NCI-H446 treated with DMSO at 0.1 percent for 48 hours (cell line): ENCODE data around the gene CCDC171.

Experiments used
- DNase-seq: peaks from one replicate; lab custom pipeline; 2025; lab: John Stamatoyannopoulos, UW

The CCDC171 gene

DNA sequence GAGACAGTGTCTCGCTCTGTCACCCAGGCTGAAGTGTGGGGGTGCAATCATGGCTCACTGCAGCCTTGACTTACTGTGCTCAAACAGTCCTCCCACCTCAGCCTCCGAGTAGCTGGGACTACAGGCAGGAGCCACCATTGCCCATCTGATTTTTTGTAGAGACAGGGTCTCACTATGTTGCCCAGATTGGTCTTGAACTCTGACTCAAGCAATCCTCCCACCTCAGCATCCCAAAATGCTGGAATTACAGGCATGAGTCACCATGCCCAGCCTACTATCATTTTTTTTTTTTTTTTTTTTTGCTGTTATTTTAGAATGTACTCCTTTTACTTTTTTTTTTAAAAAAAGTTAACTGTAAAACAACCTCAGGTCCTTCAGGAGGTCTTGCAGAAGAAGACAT lies 449.0 kb downstream of the CCDC171 start:
- DNase-seq: no peak

DNA sequence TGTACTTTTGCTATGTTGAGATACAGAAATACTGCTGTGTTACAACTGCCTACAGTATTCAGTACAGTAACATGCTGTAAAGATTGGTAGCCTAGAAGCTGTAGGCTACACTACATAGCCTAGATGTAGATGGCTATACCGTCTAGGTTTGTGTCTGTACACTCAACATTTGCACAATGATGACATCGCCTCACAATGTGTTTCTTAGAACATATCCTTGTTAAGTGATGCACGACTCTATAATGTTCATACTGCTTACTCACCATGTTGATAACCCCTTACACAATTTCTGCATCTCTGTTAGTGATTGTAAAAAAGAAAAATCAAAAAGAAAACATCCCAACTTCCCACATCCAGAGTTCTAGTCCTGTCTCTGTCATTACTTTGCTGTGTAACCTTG lies 450.0 kb downstream of the CCDC171 start:
- DNase-seq: no peak

DNA sequence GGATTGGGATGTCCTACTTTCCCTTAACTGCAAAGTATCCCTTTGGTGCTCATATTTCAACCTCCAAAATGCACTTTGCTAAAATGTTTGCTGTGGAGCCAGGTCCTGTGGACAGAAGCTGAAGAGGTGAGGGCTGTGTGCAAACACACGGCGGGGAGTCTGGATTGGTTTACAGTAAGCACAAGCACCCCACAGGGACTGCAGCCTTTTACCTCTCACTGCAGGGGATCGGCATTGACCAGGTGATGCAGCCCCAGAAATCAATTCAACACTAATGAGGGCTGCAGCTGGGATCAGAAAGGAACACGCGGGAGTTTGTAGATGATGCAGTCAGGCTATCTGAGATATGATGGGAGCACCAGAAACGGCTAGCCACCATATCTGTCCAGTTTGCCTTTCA lies 450.9 kb downstream of the CCDC171 start:
- no peak for DNase-seq

DNA sequence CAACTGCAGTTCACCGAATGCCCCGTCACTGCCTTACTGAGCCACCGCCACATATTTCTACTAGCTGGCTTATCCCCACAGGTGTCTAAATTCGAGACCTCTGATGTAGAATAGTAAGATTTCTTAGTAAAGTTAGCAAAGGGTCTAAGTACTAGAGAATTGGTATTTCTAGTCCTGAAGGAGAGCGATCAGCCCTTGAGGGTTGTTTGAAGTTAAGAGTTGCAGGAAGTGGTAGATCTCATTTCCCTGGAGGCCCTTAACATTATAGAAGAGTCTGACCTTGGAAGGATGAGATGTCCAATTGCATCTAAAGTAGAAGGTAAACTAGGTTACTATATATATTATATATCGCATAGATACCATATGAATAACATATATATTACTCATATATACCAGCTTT lies 451.8 kb downstream of the CCDC171 start:
- DNase-seq: no peak

DNA sequence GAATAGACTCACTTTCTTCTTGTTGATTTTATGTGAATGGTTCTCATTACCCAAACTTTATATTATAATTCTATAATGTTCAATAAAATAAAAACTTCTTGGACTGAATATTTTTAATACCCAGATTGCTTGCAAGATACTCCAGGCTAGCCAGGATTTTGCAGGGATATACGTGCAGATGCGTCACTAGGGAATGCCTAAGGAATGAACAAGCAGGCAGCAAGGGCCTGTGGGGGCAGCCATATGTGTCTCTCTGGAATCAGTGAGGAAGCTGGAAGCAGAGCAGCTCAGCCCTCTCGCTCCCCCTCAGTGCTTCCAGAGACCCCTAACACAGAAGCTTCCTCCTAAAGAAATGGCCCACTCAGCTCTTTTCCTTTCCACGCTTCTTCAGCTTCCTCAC lies 457.4 kb downstream of the CCDC171 start:
- no peak for DNase-seq

DNA sequence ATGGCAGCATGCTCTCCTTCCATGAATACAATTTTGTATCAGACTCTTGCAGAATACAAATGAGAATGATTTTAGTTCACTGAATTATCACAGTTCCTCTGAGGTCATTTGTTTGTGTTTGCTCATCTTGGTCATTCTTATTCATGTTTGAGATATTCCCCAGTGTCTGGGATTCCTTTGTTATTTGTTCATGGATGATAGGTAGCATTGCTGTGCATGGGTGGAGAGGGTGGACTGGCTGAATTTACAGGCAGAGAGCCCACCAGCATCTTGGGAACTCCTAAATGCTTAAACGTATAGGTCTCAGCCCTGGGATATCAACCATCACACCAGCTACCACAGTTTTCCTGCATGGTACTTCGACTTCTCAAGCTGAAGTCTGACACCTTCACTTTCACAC lies 459.8 kb downstream of the CCDC171 start:
- no peak for DNase-seq

DNA sequence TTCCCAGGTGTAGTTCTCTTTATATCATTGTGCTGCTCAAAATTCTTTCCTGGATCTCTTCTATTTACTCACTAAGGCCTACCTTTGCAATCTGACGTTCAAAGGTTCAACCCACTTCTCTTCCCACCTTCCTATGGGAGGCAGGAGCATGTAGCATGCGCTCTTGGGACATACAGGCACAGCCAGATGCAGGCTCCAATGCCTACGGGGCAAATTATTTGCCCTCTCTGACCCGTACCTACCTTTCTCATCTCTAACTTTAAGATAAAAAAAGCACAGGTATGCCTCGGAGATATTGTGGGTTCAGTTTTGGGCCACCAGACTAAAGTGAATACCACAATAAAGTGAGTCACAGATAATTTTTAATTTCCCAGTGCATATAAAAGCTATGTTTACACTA lies 460.5 kb downstream of the CCDC171 start:
- DNase-seq: no peak

DNA sequence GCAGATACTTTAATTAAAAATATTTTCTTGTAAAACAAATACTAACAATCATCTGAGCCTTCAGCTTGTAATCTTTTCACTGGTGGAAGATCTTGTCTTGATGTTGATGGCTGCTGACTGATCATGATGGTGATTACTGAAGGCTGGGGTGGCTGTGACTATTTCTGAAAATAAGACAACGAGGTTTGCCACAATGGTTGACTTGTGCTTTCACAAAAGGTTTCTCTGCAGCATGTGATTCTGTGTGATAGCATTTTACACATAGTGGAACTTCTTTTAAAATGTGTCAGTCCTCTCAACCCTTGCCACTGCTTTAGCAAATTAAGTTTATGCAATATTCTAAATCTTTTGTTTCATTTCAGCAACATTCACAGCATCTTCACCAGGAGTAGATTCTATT lies 461.0 kb downstream of the CCDC171 start:
- DNase-seq: no peak

DNA sequence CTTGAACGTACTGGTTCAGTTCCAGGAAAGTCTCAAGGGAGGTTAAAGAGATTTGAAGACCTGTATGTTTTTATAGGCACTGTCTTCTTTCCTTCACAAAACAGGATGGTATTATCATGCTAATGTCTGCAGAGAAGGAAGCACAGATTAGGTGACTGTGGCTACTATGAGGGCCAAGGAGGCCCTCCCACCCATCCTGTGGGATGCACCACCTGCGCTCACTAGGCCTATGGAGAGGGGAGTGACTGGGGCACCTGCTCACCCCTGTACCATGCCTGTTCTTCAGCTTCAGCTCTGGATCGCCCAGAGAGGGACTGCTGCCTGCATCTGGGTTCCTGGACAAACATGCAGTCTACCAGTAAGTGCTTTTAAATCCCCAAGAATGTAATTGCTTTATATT lies 469.4 kb downstream of the CCDC171 start:
- no peak for DNase-seq

DNA sequence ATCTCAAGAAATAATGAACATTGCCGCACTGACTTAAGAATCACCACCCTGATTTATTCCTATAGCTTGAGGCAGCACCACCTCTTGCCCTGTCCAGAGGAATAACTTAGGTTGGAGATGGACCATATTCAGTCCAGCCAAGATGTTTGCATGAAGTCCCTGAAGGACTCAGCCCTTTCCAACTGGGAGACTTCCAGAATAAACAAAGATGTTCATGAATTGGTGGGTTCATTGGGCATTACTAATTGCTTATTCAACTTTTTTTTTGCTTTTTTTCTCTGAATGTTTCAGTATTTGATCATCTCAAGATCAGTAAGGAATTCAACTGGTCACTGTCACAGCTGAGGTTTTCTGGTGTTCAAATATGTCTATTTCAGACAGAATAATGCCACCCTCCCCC lies 470.6 kb downstream of the CCDC171 start:
- peak; percentile 17 for DNase-seq
